Measurements from ENCODE around the gene ABCB9. TPM values are rescaled to one million over a fixed set of nuclear protein-coding genes. Genes with fewer than 3 reads are reported as not detected.
A peak's percentile ranks its signal among the peaks of the same experiment; 100 is the strongest.

ABCB9 gene
- total and polyA plus RNA-seq, 4 donors: 2.7 to 7.5 (median 4.8) TPM

- TF ChIP-seq, protein P1, sequence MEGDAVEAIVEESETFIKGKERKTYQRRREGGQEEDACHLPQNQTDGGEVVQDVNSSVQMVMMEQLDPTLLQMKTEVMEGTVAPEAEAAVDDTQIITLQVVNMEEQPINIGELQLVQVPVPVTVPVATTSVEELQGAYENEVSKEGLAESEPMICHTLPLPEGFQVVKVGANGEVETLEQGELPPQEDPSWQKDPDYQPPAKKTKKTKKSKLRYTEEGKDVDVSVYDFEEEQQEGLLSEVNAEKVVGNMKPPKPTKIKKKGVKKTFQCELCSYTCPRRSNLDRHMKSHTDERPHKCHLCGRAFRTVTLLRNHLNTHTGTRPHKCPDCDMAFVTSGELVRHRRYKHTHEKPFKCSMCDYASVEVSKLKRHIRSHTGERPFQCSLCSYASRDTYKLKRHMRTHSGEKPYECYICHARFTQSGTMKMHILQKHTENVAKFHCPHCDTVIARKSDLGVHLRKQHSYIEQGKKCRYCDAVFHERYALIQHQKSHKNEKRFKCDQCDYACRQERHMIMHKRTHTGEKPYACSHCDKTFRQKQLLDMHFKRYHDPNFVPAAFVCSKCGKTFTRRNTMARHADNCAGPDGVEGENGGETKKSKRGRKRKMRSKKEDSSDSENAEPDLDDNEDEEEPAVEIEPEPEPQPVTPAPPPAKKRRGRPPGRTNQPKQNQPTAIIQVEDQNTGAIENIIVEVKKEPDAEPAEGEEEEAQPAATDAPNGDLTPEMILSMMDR (IDR thresholded peaks at IDR 0.05; ENCODE audit: control extremely low read depth, extremely low read depth): no peak
- H3K36me3 ChIP-seq (ENCODE audit: control insufficient read depth in 4 of 4, insufficient read depth in 4 of 4, low read length in 4 of 4): peaks cover 0 to 29% (median 8%) of the 10 kb centered on the region in 4 donors
- peaks cover 3 to 64% (median 45%) of the 10 kb centered on the region in 5 donors for H3K4me1 ChIP-seq (ENCODE audit: control insufficient read depth in 5 of 5, insufficient read depth in 5 of 5, low read length in 5 of 5)
- H3K27ac ChIP-seq (ENCODE audit: low read depth in 1 of 2, low read length in 1 of 2): peak within 1 kb of the TSS; percentile 92 to 94
- DNase-seq (peak; percentile 71 to 81 (median 74)), ATAC-seq (ENCODE audit: insufficient read depth, low FRiP score) (peak; percentile 84)
- peak within 1 kb of the TSS; percentile 87 for H3K4me3 ChIP-seq
- 0% methylated on average over 61 to 96 of the region's 96 CpGs for WGBS, 2 donors
- H3K9ac ChIP-seq (ENCODE audit: insufficient read depth in 1 of 2, low read length in 2 of 2): peak within 1 kb of the TSS; percentile 25 to 65
- H3K27me3 ChIP-seq (ENCODE audit: control insufficient read depth in 3 of 3, insufficient read depth in 3 of 3, low read length in 2 of 3): no peaks in the 10 kb centered on the region
- no peaks in the 10 kb centered on the region for H3K9me3 ChIP-seq (ENCODE audit: control insufficient read depth in 4 of 4, insufficient read depth in 3 of 4, low read length in 3 of 4)
Measured at GRCh38 chr12:122980183-122981035, 14.1 kb upstream of the ABCB9 start, which contains the start of gene ARL6IP4. Gene ARL6IP4, plus strand, starts transcription at chr12:122980681. Its CDS starts 459 bp downstream, at chr12:122981140.

- Histone ChIP-seq H3K27ac (ENCODE audit: low read depth in 1 of 2, low read length in 1 of 2) (peak overlapping the region; percentile 92 to 94), H3K27me3 (ENCODE audit: control insufficient read depth in 3 of 3, insufficient read depth in 3 of 3, low read length in 2 of 3) (no peaks in the 10 kb centered on the region), H3K4me3 (peak overlapping the region; percentile 87), H3K36me3 (ENCODE audit: control insufficient read depth in 4 of 4, insufficient read depth in 4 of 4, low read length in 4 of 4) (peaks cover 0 to 25% (median 9%) of the 10 kb centered on the region in 4 donors), H3K4me1 (ENCODE audit: control insufficient read depth in 5 of 5, insufficient read depth in 5 of 5, low read length in 5 of 5) (peaks cover 3 to 59% (median 40%) of the 10 kb centered on the region in 5 donors), H3K9ac (ENCODE audit: insufficient read depth in 1 of 2, low read length in 2 of 2) (peak overlapping the region; percentile 19 to 24), H3K9me3 (ENCODE audit: control insufficient read depth in 4 of 4, insufficient read depth in 3 of 4, low read length in 3 of 4) (no peaks in the 10 kb centered on the region)
- ATAC-seq (ENCODE audit: insufficient read depth, low FRiP score) (no peak), DNase-seq (no peak)
- 3 to 11% methylated on average over 7 of the region's 7 CpGs for WGBS, 2 donors
- TF ChIP-seq, protein P1 (IDR thresholded peaks at IDR 0.05; ENCODE audit: control extremely low read depth, extremely low read depth): no peak
Measured at GRCh38 chr12:122979908-122980182, 13.6 kb upstream of the ABCB9 start.

DNA sequence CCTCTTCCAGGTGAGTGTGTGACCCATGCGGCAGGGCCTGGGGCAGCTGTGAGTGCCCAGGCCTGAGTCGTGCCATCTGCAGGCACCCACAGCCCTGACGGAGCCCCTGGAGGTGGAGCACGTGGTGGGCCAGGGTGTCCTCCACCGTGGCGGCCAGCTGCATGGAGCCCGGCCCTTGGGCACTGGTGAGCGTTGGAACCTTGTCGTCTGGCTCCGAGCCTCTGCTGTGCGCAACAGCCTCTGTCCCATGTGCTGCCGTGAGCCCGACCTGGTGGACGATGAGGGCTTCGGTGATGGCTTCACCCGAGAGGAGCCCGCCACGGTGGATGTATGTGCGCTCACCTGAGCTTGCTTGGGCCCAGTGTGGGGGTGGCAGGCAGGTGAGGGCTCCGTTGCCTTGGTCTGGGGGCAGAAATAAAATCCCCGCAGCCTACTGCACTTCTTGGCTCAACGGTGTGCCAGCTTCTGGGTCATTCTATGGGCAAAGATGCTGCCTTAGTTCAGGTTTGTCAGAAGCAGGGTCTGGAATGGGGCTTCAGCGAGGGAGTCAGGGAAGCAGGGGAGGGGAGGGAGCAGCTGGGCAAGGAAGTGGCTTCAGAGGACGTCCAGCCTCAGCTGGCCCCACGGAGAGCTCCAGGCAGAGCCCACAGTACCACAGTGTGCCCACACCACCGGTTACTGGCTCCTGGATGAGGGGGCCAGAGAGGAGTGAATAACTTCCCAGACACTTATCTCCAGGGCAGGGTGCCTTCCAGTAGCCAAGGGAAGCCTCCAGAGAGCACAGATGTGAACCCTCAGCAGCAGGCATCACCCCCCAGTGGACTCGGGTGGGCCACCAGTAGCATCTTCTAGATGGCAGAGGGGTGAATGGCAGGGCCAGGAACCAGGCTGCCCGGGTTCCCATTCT lies 13.0 kb upstream of the ABCB9 start:
- Histone ChIP-seq H3K9me3 (ENCODE audit: control insufficient read depth in 4 of 4, insufficient read depth in 3 of 4, low read length in 3 of 4) (no peaks in the 10 kb centered on the region), H3K27me3 (ENCODE audit: control insufficient read depth in 3 of 3, insufficient read depth in 3 of 3, low read length in 2 of 3) (no peaks in the 10 kb centered on the region), H3K27ac (ENCODE audit: low read depth in 1 of 2, low read length in 1 of 2) (peak overlapping the region in 1 of 2 donors; percentile 2), H3K36me3 (ENCODE audit: control insufficient read depth in 4 of 4, insufficient read depth in 4 of 4, low read length in 4 of 4) (peaks cover 0 to 23% (median 9%) of the 10 kb centered on the region in 4 donors), H3K9ac (ENCODE audit: insufficient read depth in 1 of 2, low read length in 2 of 2) (peak overlapping the region; percentile 19 to 24), H3K4me1 (ENCODE audit: control insufficient read depth in 5 of 5, insufficient read depth in 5 of 5, low read length in 5 of 5) (peaks cover 3 to 53% (median 34%) of the 10 kb centered on the region in 5 donors), H3K4me3 (no peak overlapping the region)
- 75 to 84% methylated on average over 28 of the region's 28 CpGs for WGBS, 2 donors
- no peak for ATAC-seq (ENCODE audit: insufficient read depth, low FRiP score)
- DNase-seq: no peak
- TF ChIP-seq, protein P1 (IDR thresholded peaks at IDR 0.05; ENCODE audit: control extremely low read depth, extremely low read depth): no peak

All from lung (tissue), 12 donors.